Cardiac fibroblast (primary cell): ENCODE results near the gene CCDC149.

Experiments
- DNase-seq, 2 donors: peaks; one replicate each; pipeline versions ENCODE4 v3.0.0 to v3.0.0-alpha.2; 2010; ENCODE audit warnings: low read depth in 2 of 2
- H3K4me3 ChIP-seq, 2 donors: replicated peaks in 1 of 2; 1 replicate in 1 of 2; 2 replicates in 1 of 2; pipeline ENCODE4 v1.5.1; 2011; ENCODE audit warnings: low read depth in 2 of 2, low read length in 2 of 2, mild to moderate bottlenecking in 2 of 2, moderate library complexity in 1 of 2
- CTCF ChIP-seq: IDR thresholded peaks from one replicate; pipeline ENCODE4 v1.5.1; 2011; ENCODE audit warnings: low read depth, mild to moderate bottlenecking, low read length, inconsistent platforms

The CCDC149 gene

GRCh38 chr4:24783506-24783905, 129.3 kb downstream of the CCDC149 start:
- H3K4me3 ChIP-seq: no peak overlapping the region
- DNase-seq: no peak
- TF ChIP-seq CTCF: no peak

GRCh38 chr4:24781999-24782745, 130.7 kb downstream of the CCDC149 start:
- peak in 1 of 2 donors; percentile 26 for DNase-seq
- no peak for TF ChIP-seq CTCF
- no peak overlapping the region for H3K4me3 ChIP-seq

- no peak for TF ChIP-seq CTCF
- no peak overlapping the region for H3K4me3 ChIP-seq
- DNase-seq: no peak
Measured at GRCh38 chr4:24780936-24781495, 131.8 kb downstream of the CCDC149 start.

- no peak for TF ChIP-seq CTCF
- peak; percentile 98 to 99 for DNase-seq
- H3K4me3 ChIP-seq: no peak overlapping the region
Measured at GRCh38 chr4:24778464-24779225, 134.2 kb downstream of the CCDC149 start.

- TF ChIP-seq CTCF: no peak
- no peak overlapping the region for H3K4me3 ChIP-seq
- DNase-seq: peak in 1 of 2 donors; percentile 64
Measured at GRCh38 chr4:24777536-24778463, 135.0 kb downstream of the CCDC149 start.

GRCh38 chr4:24775750-24776149, 137.1 kb downstream of the CCDC149 start:
- no peak overlapping the region for H3K4me3 ChIP-seq
- no peak for TF ChIP-seq CTCF
- DNase-seq: no peak
